SK-N-SH treated with all-trans-retinoic acid at 6 μM for 48 hours (cell line): ENCODE results near the gene SEC22C.

Experiments used
- ARNTL ChIP-seq: fragments of 450-650 bp; formaldehyde crosslinking; IDR thresholded peaks from 2 replicates; pipeline ENCODE4 v1.5.0; 2020; ENCODE audit warnings: low read depth, mild to moderate bottlenecking, moderate library complexity, borderline replicate concordance
- BACH2 ChIP-seq: fragments of 250-450 bp; sonication (Bioruptor Pico); IDR thresholded peaks from 2 replicates; pipeline ENCODE4 v1.9.0; 2021; ENCODE audit warnings: mild to moderate bottlenecking, borderline replicate concordance
- CSRNP3 ChIP-seq: fragments of 250-450 bp; sonication (Bioruptor Pico); IDR thresholded peaks from 2 replicates; pipeline ENCODE4 v1.5.1; 2021; ENCODE audit warnings: mild to moderate bottlenecking, moderate library complexity
- ESRRG ChIP-seq: fragments of 250-450 bp; sonication (Bioruptor Pico); IDR thresholded peaks from 2 replicates; pipeline ENCODE4 v1.6.1; 2021; ENCODE audit warnings: mild to moderate bottlenecking
- OSR1 ChIP-seq: fragments of 250-450 bp; sonication (Bioruptor Pico); IDR thresholded peaks from 2 replicates; pipeline ENCODE4 v1.8.0; 2022; ENCODE audit warnings: moderate library complexity, mild to moderate bottlenecking, inconsistent platforms
- PATZ1 ChIP-seq: fragments of 250-450 bp; sonication (Bioruptor Pico); IDR thresholded peaks from 2 replicates; pipeline ENCODE4 v1.8.0; 2020; ENCODE audit warnings: mild to moderate bottlenecking, moderate library complexity, borderline replicate concordance
- PPARA ChIP-seq: fragments of 250-450 bp; sonication (Bioruptor Pico); IDR thresholded peaks from 2 replicates; pipeline ENCODE4 v1.5.0; 2020; ENCODE audit warnings: mild to moderate bottlenecking, borderline replicate concordance
- RARB ChIP-seq: fragments of 250-450 bp; sonication (Bioruptor Pico); IDR thresholded peaks from 2 replicates; pipeline ENCODE4 v1.8.0; 2021; ENCODE audit warnings: mild to moderate bottlenecking, moderate library complexity
- TCF4 ChIP-seq: fragments of 250-450 bp; sonication (Bioruptor Pico); IDR thresholded peaks from 2 replicates; pipeline ENCODE4 v1.8.0; 2021; ENCODE audit warnings: mild to moderate bottlenecking, moderate library complexity, borderline replicate concordance
- ZC3H10 ChIP-seq: fragments of 250-450 bp; sonication (Bioruptor Pico); IDR thresholded peaks from 2 replicates; pipeline ENCODE4 v1.5.1; 2021; ENCODE audit warnings: mild to moderate bottlenecking, moderate library complexity
- ZFP3 ChIP-seq: fragments of 250-450 bp; sonication (Bioruptor Pico); IDR thresholded peaks from 2 replicates; pipeline ENCODE4 v1.5.0; 2020; ENCODE audit warnings: mild to moderate bottlenecking, moderate library complexity
- ZFP30 ChIP-seq: fragments of 450-650 bp; formaldehyde crosslinking; IDR thresholded peaks from 2 replicates; pipeline ENCODE4 v1.5.0; 2022; ENCODE audit warnings: mild to moderate bottlenecking, moderate library complexity
- ZNF565 ChIP-seq: fragments of 450-650 bp; formaldehyde crosslinking; conservative IDR thresholded peaks from 2 replicates; pipeline ENCODE4 v1.5.0; 2020; ENCODE audit warnings: low read depth, mild to moderate bottlenecking, moderate library complexity
- TF ChIP-seq, protein P1 (sequence below): fragments of 250-450 bp; sonication (Bioruptor Pico); IDR thresholded peaks from 2 replicates; pipeline ENCODE4 v1.5.1; 2020; ENCODE audit warnings: low read depth, mild to moderate bottlenecking, moderate library complexity

DNA sequence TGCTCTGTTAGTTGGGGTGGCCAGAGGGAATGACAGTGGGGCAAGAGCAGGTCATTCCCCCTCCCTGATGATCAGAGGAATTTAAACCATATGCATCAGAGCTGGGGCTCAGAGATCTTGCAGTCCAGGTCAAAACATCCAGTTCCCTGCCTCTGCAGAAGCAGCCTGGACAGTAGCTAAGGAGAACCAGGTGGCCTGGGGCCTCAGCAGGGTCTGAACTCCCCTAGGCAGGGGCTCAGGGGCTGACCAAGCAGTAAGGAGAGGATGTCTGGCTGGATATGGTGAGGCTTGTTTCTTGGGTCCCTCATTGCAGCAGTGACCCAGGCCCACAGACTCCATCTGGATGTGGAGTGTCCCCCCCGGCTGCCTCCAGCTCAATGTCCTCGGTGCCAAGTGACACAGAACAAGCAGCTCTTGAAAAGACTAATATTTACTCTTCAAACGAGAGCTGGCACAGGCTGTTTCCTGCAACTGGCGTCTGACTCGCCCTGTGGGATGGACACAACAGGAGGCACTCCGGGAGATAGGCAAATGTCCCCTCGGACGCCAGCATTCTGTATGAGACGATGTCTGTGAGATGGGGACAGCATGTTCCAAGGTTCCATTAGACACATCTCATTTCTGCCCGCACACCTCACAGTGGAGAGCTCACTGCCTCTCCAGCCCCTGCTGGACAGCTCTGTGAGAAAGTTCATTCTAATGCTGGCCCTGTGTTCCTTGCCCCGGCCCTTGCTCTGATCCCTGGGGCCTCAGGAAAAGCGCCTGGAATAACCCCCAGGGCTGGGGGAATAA, 37.1 kb downstream of the SEC22C start:
- no peak for TF ChIP-seq ZFP3
- no peak for TF ChIP-seq CSRNP3 (CRISPR knock-in tag)
- no peak for TF ChIP-seq ESRRG (CRISPR knock-in tag)
- no peak for TF ChIP-seq ZC3H10 (CRISPR knock-in tag)
- TF ChIP-seq, protein P1, sequence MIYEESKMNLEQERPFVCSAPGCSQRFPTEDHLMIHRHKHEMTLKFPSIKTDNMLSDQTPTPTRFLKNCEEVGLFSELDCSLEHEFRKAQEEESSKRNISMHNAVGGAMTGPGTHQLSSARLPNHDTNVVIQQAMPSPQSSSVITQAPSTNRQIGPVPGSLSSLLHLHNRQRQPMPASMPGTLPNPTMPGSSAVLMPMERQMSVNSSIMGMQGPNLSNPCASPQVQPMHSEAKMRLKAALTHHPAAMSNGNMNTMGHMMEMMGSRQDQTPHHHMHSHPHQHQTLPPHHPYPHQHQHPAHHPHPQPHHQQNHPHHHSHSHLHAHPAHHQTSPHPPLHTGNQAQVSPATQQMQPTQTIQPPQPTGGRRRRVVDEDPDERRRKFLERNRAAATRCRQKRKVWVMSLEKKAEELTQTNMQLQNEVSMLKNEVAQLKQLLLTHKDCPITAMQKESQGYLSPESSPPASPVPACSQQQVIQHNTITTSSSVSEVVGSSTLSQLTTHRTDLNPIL (CRISPR knock-in tag) = no peak
- TF ChIP-seq PPARA (CRISPR knock-in tag) = no peak
- no peak for TF ChIP-seq ARNTL (CRISPR knock-in tag)
- TF ChIP-seq PATZ1 (CRISPR knock-in tag) = no peak
- TF ChIP-seq ZFP30 (CRISPR knock-in tag) = no peak
- TF ChIP-seq ZNF565 = no peak
- no peak for TF ChIP-seq TCF4 (CRISPR knock-in tag)
- no peak for TF ChIP-seq BACH2
- no peak for TF ChIP-seq OSR1 (CRISPR knock-in tag)
- TF ChIP-seq RARB = no peak
